Dendritic cell treated with granulocyte-macrophage colony-stimulating factor and Interleukin-4, amounts not matched to agents 40 ng/mL and 50 ng/mL, for 4 days (primary cell): ENCODE data around the gene DRICH1.
"Not testable (repeated sequence)": the region's sequence is repeated elsewhere in the genome, so short reads cannot be mapped to it uniquely, and the experiment has no call there.

Source experiments
- H3K27ac Mint-ChIP-seq: one replicate; pipeline ENCODE4 v1.8.0; 2022; ENCODE audit warnings: mild to moderate bottlenecking, mixed read lengths
- H3K27me3 Mint-ChIP-seq: one replicate; pipeline ENCODE4 v1.8.0; 2022; ENCODE audit warnings: mild to moderate bottlenecking, mixed read lengths
- H3K36me3 Mint-ChIP-seq: one replicate; pipeline ENCODE4 v1.8.0; 2022; ENCODE audit warnings: low read depth, mixed read lengths
- H3K4me1 Mint-ChIP-seq: one replicate; pipeline ENCODE4 v1.8.0; 2022; ENCODE audit warnings: low read depth, mixed read lengths
- H3K4me3 Mint-ChIP-seq: one replicate; pipeline ENCODE4 v1.8.0; 2022; ENCODE audit warnings: mild to moderate bottlenecking, moderate library complexity, mixed read lengths
- H3K9me3 Mint-ChIP-seq: one replicate; pipeline ENCODE4 v1.8.0; 2022; ENCODE audit warnings: mixed read lengths
- intact Hi-C: fragments of 100-400 bp; cut with micrococcal nuclease; formaldehyde crosslinking; loops from one replicate; pipeline ENCODE4 v1.15.0; 2022

Gene DRICH1

DNA sequence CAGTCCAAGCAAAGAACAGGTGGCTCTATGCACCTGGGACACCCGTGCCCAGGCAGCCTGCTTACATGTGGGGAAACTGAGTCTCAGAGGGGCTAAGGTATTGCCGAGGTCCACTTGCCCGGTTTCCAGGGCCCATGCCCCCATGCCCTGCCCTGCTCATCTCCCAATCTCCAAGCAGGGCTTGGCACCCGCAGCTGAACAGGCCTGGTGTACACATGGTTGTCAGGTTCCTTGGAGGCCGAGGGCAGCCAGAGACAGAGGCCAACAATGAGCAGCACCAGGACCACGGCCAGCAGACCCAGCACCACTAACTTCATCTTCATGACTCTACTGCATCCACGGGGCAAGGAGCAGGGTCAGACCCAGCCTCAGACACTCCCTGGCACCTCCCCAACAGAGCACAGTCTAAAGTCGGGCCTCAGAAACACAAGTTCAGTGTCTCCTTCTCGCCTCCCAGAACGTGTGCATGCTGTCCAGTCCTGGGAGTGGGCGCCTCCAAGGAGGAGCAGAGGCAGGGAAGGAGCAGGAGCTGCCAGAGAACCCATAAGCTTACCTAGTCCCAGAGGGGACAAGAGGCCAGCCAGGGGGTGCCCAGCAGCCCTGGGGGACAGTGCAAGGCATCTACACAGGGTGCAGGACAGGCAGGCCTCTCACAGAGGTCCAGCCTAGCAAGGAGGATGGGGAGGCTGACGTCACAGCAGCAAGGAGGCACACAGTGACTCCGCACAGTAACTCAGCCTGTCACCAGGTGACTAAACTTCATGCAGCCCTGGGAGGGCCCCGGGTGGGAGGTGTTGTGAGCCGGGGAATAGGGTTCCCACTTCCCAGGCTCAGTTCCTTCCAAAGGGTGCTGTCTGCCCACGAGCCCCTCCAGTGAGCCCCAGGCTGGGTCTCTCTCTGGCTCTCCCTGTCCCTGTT, 38.5 kb upstream of the DRICH1 start:
- Mint-ChIP-seq H3K27me3 (no peaks in the 10 kb centered on the region), H3K36me3 (peaks cover 60% of the 10 kb centered on the region), H3K27ac (no peak overlapping the region), H3K4me1 (peaks cover 19% of the 10 kb centered on the region), H3K9me3 (no peaks in the 10 kb centered on the region), H3K4me3 (no peak overlapping the region)
- intact Hi-C loops = no loop called here

DNA sequence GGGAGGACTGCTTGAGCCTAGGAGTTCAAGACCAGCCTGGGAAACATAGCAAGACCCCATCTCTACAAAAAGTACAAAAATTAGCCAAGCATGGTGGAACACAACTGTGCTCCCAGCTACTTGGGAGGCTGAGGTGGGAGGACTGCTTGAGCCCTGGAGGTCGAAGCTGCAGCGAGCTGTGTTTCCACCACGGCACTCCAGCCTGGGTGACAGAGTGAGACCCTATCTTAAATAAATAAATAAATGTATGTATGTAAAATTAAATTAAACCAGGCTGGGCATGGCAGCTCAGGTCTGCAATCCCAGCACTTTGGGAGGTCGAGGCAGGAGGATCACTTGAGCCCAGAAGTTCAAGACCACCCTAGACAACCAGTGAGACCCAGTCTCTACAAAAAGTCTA, 28.3 kb upstream of the DRICH1 start:
- peaks cover 92% of the 10 kb centered on the region for H3K36me3 Mint-ChIP-seq
- peaks cover 17% of the 10 kb centered on the region for H3K9me3 Mint-ChIP-seq
- H3K4me3 Mint-ChIP-seq, H3K4me1 Mint-ChIP-seq, H3K27ac Mint-ChIP-seq, intact Hi-C loops, H3K27me3 Mint-ChIP-seq: not testable (repeated sequence)

- intact Hi-C loops = no loop called here
- H3K4me3 Mint-ChIP-seq = no peak overlapping the region
- peak overlapping the region; percentile 28 for H3K27ac Mint-ChIP-seq
- H3K4me1 Mint-ChIP-seq = peaks cover 7% of the 10 kb centered on the region
- H3K36me3 Mint-ChIP-seq = peaks cover 77% of the 10 kb centered on the region
- no peaks in the 10 kb centered on the region for H3K9me3 Mint-ChIP-seq
- no peaks in the 10 kb centered on the region for H3K27me3 Mint-ChIP-seq
Observed at GRCh38 chr22:23657727-23658126, 25.6 kb upstream of the DRICH1 start.

DNA sequence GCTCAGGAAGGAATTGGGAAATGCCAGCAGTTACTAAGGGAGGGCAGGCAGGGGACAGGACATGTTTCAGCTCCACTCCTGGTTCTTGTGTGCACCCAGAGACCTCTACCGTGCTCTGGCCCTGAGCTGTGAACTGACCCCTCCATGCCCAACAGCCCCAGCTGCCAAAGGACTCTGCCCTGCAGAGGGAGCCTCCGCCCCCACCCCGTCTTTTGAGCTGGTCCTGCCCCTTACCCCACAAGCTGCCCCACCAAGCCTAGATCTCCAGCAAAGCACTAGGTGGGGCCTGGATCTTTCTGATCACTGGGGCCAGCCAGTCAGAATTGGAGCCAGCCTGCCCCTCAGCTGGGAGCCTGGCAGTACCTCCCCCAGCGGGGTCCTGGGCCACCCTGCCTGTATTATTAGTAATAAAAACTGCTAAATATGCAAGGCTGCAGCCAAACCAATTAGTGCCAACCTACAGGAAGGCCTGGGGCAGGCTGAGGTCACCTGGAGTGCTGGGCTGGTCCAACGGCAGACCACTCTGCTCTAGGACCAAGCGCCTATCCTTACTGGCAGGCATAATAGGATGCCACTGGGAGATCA, 23.9 kb upstream of the DRICH1 start:
- no peaks in the 10 kb centered on the region for H3K9me3 Mint-ChIP-seq
- no peak overlapping the region for H3K4me3 Mint-ChIP-seq
- H3K27me3 Mint-ChIP-seq = no peaks in the 10 kb centered on the region
- peaks cover 7% of the 10 kb centered on the region for H3K4me1 Mint-ChIP-seq
- no peak overlapping the region for H3K27ac Mint-ChIP-seq
- peaks cover 75% of the 10 kb centered on the region for H3K36me3 Mint-ChIP-seq
- intact Hi-C loops = no loop called here

DNA sequence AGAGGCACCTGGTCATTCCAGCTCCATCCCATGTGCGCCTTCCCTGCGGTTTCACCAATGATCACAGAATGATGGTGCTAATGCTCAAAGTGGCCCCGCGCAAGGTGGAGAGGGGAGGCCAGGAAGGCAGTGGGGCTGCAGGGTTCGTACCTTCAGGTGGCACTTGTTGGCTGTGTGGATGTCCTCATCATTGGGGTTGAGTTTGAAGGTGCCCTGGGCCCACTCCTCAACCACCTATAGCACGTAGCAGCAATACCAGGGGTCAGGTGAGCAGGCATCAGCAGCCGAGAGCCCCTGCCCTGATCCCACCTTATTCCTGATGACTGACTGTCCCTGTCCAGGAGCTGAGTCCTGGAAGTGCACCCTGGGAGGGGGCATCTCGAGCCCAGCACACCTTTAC, 20.6 kb upstream of the DRICH1 start:
- Mint-ChIP-seq H3K27me3 (no peaks in the 10 kb centered on the region), H3K27ac (no peak overlapping the region), H3K36me3 (peaks cover 64% of the 10 kb centered on the region), H3K9me3 (no peaks in the 10 kb centered on the region), H3K4me3 (no peak overlapping the region), H3K4me1 (peaks cover 2% of the 10 kb centered on the region)
- intact Hi-C loops = no loop called here

- intact Hi-C loops = no loop called here
- Mint-ChIP-seq H3K27ac (no peak overlapping the region), H3K9me3 (no peaks in the 10 kb centered on the region), H3K36me3 (peaks cover 60% of the 10 kb centered on the region), H3K27me3 (no peaks in the 10 kb centered on the region), H3K4me1 (no peaks in the 10 kb centered on the region), H3K4me3 (no peak overlapping the region)
Observed at GRCh38 chr22:23652286-23652685, 20.2 kb upstream of the DRICH1 start.

DNA sequence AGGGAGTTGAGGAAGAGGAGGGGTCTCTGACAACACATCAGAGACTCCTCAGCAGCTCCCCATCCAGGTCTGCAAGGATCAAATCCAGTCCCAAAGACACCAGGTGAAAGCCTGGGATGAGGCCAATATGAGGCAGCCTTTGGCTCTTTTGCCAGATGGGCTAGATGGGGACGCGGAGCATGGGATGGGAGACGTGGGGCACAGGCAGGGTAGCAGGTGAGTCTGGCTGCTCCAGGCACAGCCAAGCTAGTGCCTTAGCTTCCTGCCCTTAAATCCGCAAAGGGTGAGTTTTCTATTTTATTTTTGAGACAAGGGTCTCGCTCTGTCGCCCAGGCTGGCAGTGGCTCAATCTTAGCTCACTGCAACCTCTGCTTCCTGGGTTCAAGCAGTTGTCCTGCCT, 19.6 kb upstream of the DRICH1 start:
- Mint-ChIP-seq H3K27ac (no peak overlapping the region), H3K36me3 (peaks cover 55% of the 10 kb centered on the region), H3K4me1 (no peaks in the 10 kb centered on the region), H3K9me3 (no peaks in the 10 kb centered on the region), H3K27me3 (no peaks in the 10 kb centered on the region), H3K4me3 (no peak overlapping the region)
- intact Hi-C loops = no loop called here

DNA sequence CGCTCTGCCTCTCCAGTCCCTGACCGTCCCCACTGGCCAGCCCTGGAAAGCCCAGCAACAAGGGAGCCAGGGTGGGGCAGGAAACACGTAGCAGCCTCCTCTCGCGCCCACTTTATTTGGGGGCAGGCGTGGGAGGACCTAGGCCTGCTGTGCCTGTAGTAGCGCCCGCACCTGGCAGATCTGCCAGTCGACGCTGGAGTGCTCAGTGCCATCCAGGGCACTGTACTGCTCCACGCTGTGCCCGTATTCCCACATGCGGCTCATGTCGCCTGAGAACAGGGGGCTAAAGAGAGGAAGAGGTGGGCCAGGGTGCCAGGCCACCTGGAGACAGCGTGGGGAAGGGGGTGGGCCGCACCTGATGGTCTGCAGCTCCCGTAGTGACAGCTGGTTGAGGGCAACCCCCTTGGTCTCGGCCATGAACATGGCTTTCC, 17.0 kb upstream of the DRICH1 start:
- Mint-ChIP-seq H3K27ac (no peak overlapping the region), H3K27me3 (no peaks in the 10 kb centered on the region), H3K4me1 (no peaks in the 10 kb centered on the region), H3K4me3 (no peak overlapping the region), H3K36me3 (peaks cover 54% of the 10 kb centered on the region), H3K9me3 (no peaks in the 10 kb centered on the region)
- intact Hi-C loops = no loop called here

GRCh38 chr22:23646526-23646925, 14.4 kb upstream of the DRICH1 start:
- intact Hi-C loops, H3K4me3 Mint-ChIP-seq, H3K4me1 Mint-ChIP-seq, H3K27me3 Mint-ChIP-seq, H3K27ac Mint-ChIP-seq, H3K9me3 Mint-ChIP-seq: not testable (repeated sequence)
- peaks cover 33% of the 10 kb centered on the region for H3K36me3 Mint-ChIP-seq

DNA sequence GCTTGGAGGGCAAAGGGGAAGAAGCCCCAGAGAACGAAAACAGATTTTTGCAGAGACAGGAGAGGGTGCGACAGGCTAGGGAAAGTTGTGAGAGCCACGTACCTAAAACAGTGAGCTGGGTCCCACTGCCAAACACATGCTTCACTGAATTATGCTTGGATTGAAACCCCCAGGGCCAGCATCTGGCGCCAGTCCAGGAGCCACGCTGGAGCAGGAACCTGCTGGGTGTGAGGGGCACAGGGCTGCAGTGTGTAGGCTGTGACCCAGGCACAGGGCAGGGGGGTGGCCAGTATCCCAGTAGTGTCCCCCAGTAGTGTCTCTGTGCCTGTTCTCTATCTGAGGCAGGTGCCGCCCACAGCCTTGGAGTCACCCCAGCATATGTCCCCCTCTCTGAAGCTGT, 8.1 kb upstream of the DRICH1 start:
- H3K36me3 Mint-ChIP-seq = peaks cover 23% of the 10 kb centered on the region
- H3K27me3 Mint-ChIP-seq, H3K27ac Mint-ChIP-seq, H3K4me1 Mint-ChIP-seq, H3K4me3 Mint-ChIP-seq, intact Hi-C loops, H3K9me3 Mint-ChIP-seq: not testable (repeated sequence)

DNA sequence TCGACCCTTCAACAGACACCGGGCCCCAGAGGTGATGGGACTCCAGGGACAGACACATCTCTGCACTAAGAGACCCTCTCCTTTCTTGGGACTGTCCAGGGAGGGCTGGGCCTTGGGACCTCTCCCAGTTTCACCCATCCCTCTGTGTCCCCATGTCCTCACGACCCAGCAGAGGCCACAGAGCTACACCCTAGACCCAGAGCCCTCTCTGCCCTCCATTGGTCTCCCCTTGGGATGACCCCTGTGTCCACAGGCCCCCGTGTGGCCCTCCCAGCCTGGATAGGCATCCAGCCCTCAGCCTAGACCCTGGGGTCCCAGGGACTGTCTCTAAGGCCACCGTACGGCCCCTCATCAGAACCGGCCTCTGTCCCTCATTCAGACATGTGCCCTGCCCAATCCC, 7.5 kb upstream of the DRICH1 start:
- Mint-ChIP-seq H3K9me3 (no peaks in the 10 kb centered on the region), H3K27me3 (no peaks in the 10 kb centered on the region), H3K27ac (no peak overlapping the region), H3K4me3 (no peak overlapping the region), H3K4me1 (no peaks in the 10 kb centered on the region), H3K36me3 (peaks cover 21% of the 10 kb centered on the region)
- intact Hi-C loops = no loop called here

GRCh38 chr22:23638611-23639010, 6.5 kb upstream of the DRICH1 start:
- no peak overlapping the region for H3K4me3 Mint-ChIP-seq
- H3K4me1 Mint-ChIP-seq = no peaks in the 10 kb centered on the region
- intact Hi-C loops = no loop called here
- H3K27me3 Mint-ChIP-seq = no peaks in the 10 kb centered on the region
- no peak overlapping the region for H3K27ac Mint-ChIP-seq
- no peaks in the 10 kb centered on the region for H3K9me3 Mint-ChIP-seq
- peaks cover 15% of the 10 kb centered on the region for H3K36me3 Mint-ChIP-seq

DNA sequence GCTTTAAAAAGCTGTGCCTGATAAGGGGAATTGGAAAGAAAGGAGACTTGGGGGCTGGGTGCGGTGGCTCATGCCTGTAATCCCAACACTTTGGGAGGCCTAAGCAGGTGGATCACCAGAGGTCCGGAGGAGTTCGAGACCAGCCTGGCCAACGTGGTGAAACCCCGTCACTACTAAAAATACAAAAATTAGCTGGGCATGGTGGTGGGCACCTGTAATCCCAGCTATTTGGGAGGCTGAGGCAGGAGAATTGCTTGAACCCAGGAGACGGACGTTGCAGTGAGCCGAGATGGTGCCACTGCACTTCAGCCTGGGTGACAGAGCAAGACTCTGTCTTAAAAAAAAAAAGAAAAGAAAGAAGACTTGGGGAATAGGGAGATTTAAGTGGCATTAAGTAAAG, 3.2 kb upstream of the DRICH1 start:
- H3K27me3 Mint-ChIP-seq, H3K4me3 Mint-ChIP-seq, H3K4me1 Mint-ChIP-seq, H3K27ac Mint-ChIP-seq, intact Hi-C loops, H3K9me3 Mint-ChIP-seq: not testable (repeated sequence)
- peaks cover 15% of the 10 kb centered on the region for H3K36me3 Mint-ChIP-seq

GRCh38 chr22:23628056-23628743, 3.9 kb downstream of the DRICH1 start:
- H3K27me3 Mint-ChIP-seq, H3K9me3 Mint-ChIP-seq, intact Hi-C loops: not testable (repeated sequence)

More at GRCh38 chr22:23628056-23628743, 3.9 kb downstream of the DRICH1 start:
- not testable (repeated sequence) for H3K27ac Mint-ChIP-seq, H3K4me3 Mint-ChIP-seq, H3K4me1 Mint-ChIP-seq, H3K36me3 Mint-ChIP-seq
